Measurements from ENCODE around the gene PTPN4.

Gene PTPN4

GRCh38 chr2:120028795-120029194 lies 269.1 kb downstream of the PTPN4 start:
- DNase-seq = no peak

GRCh38 chr2:120029672-120030640 lies 270.2 kb downstream of the PTPN4 start:
- DNase-seq = no peak

- no peak for DNase-seq
These were observed 272.6 kb downstream of the PTPN4 start for GRCh38 chr2:120032297-120032696.

Data from kidney glomerular epithelial cell (primary cell).